Right cardiac atrium (tissue), 5 donors: ENCODE data around the gene EIF3F. TPM values are rescaled to one million over a fixed set of nuclear protein-coding genes. Genes with fewer than 3 reads are reported as not detected.

Source experiments
- ATAC-seq, 2 donors: fragments of 200-7000 bp; cut with Tn5 transposase; one replicate each; pipeline versions ENCODE4 v1.8.0 to v1.9.1; 2020; ENCODE audit warnings: moderate library complexity in 2 of 2, mild to moderate bottlenecking in 1 of 2
- DNase-seq, 3 donors: peaks; one replicate each; pipeline ENCODE4 v3.0.0-alpha.2; 2020
- H3K27ac ChIP-seq: one replicate; pipeline ENCODE4 v1.5.1; 2013; ENCODE audit warnings: mild to moderate bottlenecking, low read length, control low read depth, moderate library complexity
- H3K27me3 ChIP-seq: one replicate; pipeline ENCODE4 v1.6.1; 2013; ENCODE audit not compliant: control insufficient read depth, insufficient read depth
- H3K4me1 ChIP-seq: one replicate; pipeline ENCODE4 v1.6.1; 2013; ENCODE audit warnings: low read length; ENCODE audit not compliant: control insufficient read depth, insufficient read depth
- H3K4me3 ChIP-seq: one replicate; pipeline ENCODE4 v1.5.1; 2013; ENCODE audit warnings: low read length, control low read depth
- H3K9me3 ChIP-seq: one replicate; pipeline ENCODE4 v1.6.1; 2013; ENCODE audit warnings: low read length; ENCODE audit not compliant: control insufficient read depth
- WGBS: extraction: QIAGEN DNeasy Blood & Tissue Kit; methylation state at CpG from one replicate; pipeline ENCODE4 v1.1.7; 2013; 5-methylcytosine and 5-hydroxymethylcytosine counted together
- intact Hi-C, 4 donors: fragments of 100-400 bp; cut with DNase I; formaldehyde crosslinking; loops; one replicate each; pipeline versions ENCODE4 v1.11.0 to v1.14.0; 2022 to 2023
- polyA plus RNA-seq: library from polyadenylated mRNA; stranded (reverse); fragments of 200-250 nt; gene quantifications from one replicate; pipeline ENCODE4 v1.2.3, GENCODE V29; 2013
- total RNA-seq, 4 donors: library from RNA; stranded (reverse); fragmentation: NEBNext Ultra II Directional; extraction: Animal tissue kit (Norgen Biotek cat#: 25700); gene quantifications; one replicate each; pipeline ENCODE4 v1.2.1, GENCODE V29; 2021
- donor health status: healthy with polysubstance abuse.
- donor health status: DM: no; HTN: yes; CAD: no.
- donor health status: DM: no; HTN: no; CAD: no.
- donor health status: DM: no; HTN: yes; CAD: no; lungs with severe emphysema.
- donor health status: DM: yes; HTN: yes; CAD: no.

Gene EIF3F
- total and polyA plus RNA-seq, 5 donors = 152 to 179 (median 161) TPM

DNA sequence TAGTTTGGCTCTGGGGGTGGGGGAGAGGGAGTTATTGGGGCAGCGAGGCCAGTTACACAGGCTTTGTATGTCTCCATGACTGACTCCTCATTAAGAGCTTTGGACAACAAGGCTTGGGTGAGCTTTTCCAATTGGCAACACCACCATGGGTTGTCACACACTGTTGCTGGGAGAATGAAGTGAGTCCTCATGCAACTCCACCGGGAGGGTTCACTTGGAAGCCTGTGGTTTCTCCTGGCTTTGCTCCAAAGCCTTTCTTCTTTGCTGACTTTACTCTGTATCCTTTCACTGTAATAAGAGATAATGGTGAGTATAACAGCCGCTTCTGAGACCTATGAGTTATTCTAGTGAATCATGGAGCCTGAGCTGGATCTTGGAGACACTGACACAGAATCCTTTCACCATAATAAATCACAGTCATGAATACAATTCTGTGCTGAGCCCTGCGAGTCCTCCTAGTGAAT is 24.9 kb downstream of the EIF3F start:
- Histone ChIP-seq H3K27me3 (no peaks in the 10 kb centered on the region), H3K27ac (no peak overlapping the region), H3K4me1 (no peaks in the 10 kb centered on the region), H3K4me3 (no peak overlapping the region), H3K9me3 (no peaks in the 10 kb centered on the region)
- ATAC-seq (peak in 1 of 2 donors; percentile 22), DNase-seq (no peak)
- intact Hi-C loops = loop anchor here in 1 of 4 donors (5.0 kb wide), 1 partner anchor 80 kb away; no protein-coding TSS in a partner anchor
- WGBS = 42% methylated on average over 4 of the region's 4 CpGs

DNA sequence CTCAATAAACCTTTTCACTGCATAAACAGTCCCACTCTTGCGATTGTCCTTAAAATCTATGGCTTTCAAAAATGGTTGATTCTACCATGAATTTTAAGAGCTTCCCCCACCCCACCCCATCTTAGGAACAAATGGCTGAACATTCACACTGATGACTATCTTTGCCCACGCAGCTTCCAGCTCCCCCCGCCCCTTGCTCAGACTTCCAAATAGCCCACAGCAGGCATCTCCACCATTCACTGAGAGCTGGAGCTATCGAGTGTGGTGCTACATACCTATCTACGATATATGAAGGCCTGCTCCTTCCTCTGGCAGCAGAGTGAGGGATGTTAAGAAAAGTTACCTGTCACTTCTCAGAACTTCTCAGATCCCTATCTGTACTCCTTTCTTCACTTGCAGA is 26.7 kb downstream of the EIF3F start:
- 75% methylated on average over 5 of the region's 5 CpGs for WGBS
- DNase-seq = no peak
- no peak for ATAC-seq
- intact Hi-C loops = loop anchor here in 1 of 4 donors (5.0 kb wide), 1 partner anchor 78 kb away; no protein-coding TSS in a partner anchor
- Histone ChIP-seq H3K27ac (no peak overlapping the region), H3K9me3 (no peaks in the 10 kb centered on the region), H3K4me3 (no peak overlapping the region), H3K4me1 (no peaks in the 10 kb centered on the region), H3K27me3 (no peaks in the 10 kb centered on the region)

DNA sequence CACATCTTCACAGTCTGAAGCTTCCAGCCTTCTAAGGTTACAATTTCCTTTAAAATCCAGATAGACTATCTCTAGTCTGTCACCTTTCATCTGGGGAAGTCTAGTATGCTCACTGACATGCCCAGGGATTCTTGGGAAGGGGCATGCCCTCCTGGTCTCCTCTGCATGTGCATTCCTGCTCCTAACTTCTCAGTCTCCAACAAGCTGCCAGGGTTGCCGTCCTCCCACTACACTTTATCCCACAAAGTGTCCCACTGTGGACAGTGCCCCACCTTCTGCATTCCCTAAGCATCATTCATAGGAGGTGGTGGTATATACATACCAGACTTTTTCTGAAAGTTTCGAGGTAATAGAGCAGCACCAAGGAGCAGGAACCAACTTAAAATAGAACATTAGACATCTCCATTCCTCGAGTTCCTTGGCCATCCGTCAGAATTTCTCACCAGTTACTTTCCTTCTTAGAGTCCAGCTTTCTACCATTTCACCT is 28.7 kb downstream of the EIF3F start:
- no peak for DNase-seq
- Histone ChIP-seq H3K4me3 (no peak overlapping the region), H3K9me3 (no peaks in the 10 kb centered on the region), H3K27ac (no peak overlapping the region), H3K27me3 (no peaks in the 10 kb centered on the region), H3K4me1 (peaks cover 3% of the 10 kb centered on the region)
- ATAC-seq = no peak
- intact Hi-C loops = loop anchor here in 1 of 4 donors (5.0 kb wide), 1 partner anchor 67 kb away; the partner anchor contains the start of gene TUB
- 42% methylated on average over 4 of the region's 4 CpGs for WGBS

DNA sequence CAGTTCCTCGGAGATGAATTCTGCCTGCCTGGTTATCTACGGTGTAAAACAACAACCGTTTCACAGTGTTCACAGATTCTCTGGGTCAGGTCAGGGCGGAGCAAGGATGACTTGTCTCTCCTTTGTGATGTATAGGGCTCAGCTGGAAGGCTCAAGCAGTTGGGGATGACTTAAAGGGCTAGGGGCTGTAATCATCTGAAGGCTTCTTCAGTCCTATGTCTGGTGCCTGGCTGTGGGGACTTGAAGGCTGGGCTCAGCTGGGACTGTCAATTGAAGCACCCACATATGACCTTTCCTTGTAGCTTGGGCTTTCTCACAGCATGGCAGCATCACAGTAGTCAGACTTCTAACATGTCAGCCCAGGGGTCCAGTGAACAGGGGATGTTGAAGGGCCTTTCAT is 29.3 kb downstream of the EIF3F start:
- Histone ChIP-seq H3K27me3 (no peaks in the 10 kb centered on the region), H3K4me1 (peaks cover 3% of the 10 kb centered on the region)
- intact Hi-C loops = loop anchor here in 1 of 4 donors (5.0 kb wide), 1 partner anchor 66 kb away; the partner anchor contains the start of gene TUB

DNA sequence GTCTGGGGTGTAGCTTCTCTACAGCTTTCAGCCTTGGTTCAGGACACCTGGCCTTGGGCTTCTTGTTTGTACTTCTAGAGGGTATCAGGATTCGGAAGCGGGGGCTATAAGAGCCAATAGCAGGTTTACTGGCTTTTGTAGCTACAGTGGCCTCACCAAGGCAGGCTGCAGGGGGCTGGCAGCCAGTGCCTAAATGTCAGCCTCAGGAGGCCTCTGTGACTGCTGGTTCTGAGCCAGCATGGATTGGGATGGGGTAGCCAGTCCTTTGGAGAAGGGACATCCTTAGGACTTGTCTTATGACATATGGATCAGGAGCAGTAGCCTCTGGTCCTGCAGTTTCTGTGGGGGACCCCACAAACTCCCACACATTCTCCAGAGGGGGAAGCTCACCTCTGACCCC is 29.9 kb downstream of the EIF3F start:
- H3K27me3 ChIP-seq = no peaks in the 10 kb centered on the region
- no peak overlapping the region for H3K4me3 ChIP-seq
- WGBS = 90% methylated on average over 2 of the region's 2 CpGs
- no peak overlapping the region for H3K27ac ChIP-seq
- DNase-seq (no peak), ATAC-seq (no peak)
- no peaks in the 10 kb centered on the region for H3K9me3 ChIP-seq
- peaks cover 3% of the 10 kb centered on the region for H3K4me1 ChIP-seq
- intact Hi-C loops = loop anchor here in 1 of 4 donors (5.0 kb wide), 1 partner anchor 65 kb away; the partner anchor contains the start of gene TUB

More for the DNA sequence above, 29.3 kb downstream of the EIF3F start:
- 28% methylated on average over 4 of the region's 4 CpGs for WGBS
- Histone ChIP-seq H3K4me3 (no peak overlapping the region), H3K9me3 (no peaks in the 10 kb centered on the region), H3K27ac (no peak overlapping the region)
- no peak for ATAC-seq
- no peak for DNase-seq

DNA sequence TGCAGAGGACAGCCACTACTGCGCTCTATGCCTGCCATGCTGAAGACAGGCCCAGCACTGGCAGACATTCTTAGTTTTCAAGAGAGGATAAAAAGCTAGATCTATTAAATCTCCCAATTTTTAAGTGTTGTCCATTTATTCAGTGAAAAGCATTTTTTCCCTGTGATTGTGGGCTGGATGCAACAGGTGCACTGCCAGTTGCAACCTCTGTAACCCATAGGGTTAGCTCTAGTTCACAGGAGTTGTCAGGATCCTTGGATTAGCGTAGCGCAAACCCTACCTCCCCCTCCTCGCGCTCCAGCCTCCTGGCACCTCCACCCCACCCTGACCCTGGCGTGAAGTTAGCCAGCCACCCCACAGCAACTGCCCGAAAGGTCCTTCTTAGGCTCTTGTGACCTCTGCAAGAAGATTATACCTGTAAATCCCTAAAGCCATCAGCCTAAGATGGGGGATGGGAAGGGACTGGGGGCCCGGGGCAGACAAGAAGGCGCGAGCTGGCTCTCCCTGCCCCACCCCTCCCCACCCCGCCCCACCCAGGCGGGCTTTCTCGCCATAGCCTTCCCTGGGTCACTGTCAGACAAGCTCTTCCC is 30.9 kb downstream of the EIF3F start:
- intact Hi-C loops = loop anchor here in 1 of 4 donors (5.0 kb wide), 1 partner anchor 64 kb away; the partner anchor contains the start of gene TUB
- H3K9me3 ChIP-seq = no peaks in the 10 kb centered on the region
- DNase-seq = peak in 1 of 3 donors; percentile 43
- 41% methylated on average over 13 of the region's 13 CpGs for WGBS
- H3K4me3 ChIP-seq = peak overlapping the region; percentile 71
- no peak overlapping the region for H3K27ac ChIP-seq
- H3K4me1 ChIP-seq = peaks cover 3% of the 10 kb centered on the region
- peak; percentile 10 to 24 for ATAC-seq
- no peaks in the 10 kb centered on the region for H3K27me3 ChIP-seq

DNA sequence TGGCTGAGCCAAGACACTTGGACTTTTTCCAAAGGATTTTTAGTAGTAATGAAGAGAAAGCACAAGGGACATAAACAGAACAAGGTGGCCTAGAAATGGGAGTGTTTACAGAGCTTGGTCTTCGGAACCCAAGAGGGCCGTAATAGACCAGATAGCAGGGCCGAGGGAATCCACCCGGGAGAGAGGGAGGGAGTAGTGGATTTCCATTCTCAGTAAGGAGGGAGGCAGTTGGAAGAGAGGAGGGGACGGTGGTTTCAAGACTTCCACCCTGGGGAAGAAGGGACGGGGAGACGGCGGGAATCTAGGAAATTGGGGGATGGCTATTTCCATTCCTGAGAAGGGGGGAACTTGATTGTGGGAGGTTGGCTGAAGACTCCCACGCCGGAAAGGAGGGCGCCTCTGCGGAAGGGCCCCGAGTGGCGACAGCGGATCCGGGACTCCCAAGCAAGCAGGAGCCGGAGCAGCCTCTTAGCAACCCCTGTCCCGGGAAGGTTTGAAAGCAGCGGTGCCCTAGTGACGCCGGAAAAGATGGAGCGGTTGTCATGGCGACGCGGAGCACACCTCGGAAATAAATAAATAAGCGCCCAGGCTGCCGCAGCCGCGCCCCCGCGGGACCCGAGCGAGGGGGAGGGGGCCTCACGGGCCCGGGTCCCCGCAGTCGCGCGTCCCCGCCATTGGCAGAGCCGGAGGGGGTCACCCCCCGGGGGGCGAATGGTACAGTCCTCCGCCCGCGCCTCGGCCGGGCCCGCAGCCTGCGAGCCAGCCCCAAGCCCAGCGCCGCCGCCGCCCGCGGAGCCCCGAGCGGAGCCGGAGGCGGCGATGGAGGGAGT is 31.6 kb downstream of the EIF3F start:
- intact Hi-C loops = loop anchor here in 1 of 4 donors (5.0 kb wide), 1 partner anchor 64 kb away; the partner anchor contains the start of gene TUB
- Histone ChIP-seq H3K4me3 (peak overlapping the region; percentile 71), H3K9me3 (no peaks in the 10 kb centered on the region), H3K27ac (peak overlapping the region; percentile 62), H3K27me3 (no peaks in the 10 kb centered on the region), H3K4me1 (peaks cover 3% of the 10 kb centered on the region)
- ATAC-seq = peak; percentile 83 to 87
- peak; percentile 83 to 93 (median 88) for DNase-seq
- under 1% methylated on average over 62 of the region's 62 CpGs for WGBS

DNA sequence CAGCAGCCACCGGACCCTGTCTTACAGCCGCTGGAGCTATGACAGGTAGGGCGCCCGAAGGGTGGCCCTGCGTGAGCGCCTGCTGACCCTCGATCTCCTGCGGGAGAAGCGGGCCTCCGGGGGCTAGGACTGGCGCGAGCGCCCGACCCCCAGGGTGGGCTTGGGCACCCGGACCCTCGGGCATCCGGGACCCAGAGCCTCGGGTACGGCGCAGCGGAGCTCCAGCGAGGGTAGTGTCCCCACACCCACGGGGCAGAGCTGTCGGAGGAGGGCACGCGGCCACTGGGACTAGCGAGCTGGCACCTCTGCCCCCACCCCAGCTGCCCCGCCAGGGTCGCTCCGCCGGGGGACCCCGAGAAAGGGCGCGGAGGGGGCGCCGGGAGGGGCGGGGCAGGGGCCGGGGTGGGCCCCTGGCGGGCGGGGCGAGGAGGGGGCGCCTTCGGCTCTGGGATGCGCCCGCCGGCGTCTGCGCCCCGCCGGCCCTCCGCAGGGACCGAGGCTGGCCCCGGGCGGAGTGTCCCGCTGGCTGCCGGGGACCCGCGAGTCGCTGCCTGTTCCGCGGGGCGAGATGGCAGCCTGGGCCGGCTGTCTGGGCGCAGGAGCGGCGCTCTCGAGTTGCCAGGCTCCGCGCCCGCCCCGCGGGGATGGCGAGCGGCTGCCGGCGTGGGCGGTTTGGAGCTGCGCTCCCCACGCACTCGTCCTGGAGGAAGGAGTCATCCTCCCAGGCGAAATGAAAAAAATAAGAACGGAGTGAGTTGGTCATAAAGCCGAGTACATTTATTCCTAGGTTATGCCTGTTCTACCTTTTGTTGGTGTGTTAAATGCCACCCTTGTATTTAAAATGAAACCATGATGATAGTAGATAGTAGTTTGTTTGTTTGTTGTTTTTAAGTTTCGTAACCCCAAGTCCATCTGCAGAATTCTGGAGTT is 32.4 kb downstream of the EIF3F start:
- H3K27ac ChIP-seq = peak overlapping the region; percentile 62

DNA sequence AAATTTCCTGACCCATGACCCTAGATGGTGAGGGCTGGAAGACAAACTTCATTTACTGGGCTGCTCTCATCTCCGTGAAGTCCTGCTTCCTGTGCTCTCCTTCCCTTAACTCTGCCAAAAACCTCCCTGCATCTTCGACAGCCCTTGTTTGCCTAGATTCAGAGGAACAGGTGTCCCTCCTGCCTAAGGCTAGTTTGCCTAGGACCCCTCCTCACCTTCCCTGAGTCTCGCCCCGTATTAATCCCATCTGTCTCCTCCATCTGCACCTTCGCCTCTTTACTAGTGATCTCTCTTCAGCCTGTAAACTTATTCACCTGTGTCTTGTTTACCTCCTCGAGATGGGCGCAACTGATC is 33.1 kb downstream of the EIF3F start:
- Histone ChIP-seq H3K27me3 (no peaks in the 10 kb centered on the region), H3K4me3 (peak overlapping the region; percentile 71)

More for the DNA sequence above, 32.4 kb downstream of the EIF3F start:
- ATAC-seq = peak; percentile 44 to 47
- no peaks in the 10 kb centered on the region for H3K27me3 ChIP-seq
- peak in 2 of 3 donors; percentile 64 to 75 for DNase-seq
- peaks cover 3% of the 10 kb centered on the region for H3K4me1 ChIP-seq
- WGBS = under 1% methylated on average over 84 of the region's 84 CpGs
- intact Hi-C loops = loop anchor here in 1 of 4 donors (5.0 kb wide), 1 partner anchor 63 kb away; the partner anchor contains the start of gene TUB
- no peaks in the 10 kb centered on the region for H3K9me3 ChIP-seq
- peak overlapping the region; percentile 71 for H3K4me3 ChIP-seq

DNA sequence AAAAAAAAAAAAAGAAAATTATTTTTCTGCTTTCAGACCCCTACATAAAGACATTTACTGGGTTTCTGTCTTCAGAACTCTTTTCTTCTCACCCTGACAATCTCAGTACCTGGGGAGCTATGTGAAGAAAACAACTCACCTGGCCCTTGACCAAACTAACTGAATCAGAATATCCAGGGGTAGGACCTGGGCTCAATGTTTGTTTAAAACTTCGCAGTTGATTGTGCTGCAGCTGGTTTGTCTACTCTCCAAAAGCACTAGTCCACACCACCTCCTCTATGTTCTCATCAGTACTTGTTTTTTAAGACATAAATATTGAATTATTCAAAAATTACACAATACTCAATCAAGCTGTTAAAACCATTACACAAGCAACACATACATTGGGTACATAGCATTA is 34.8 kb downstream of the EIF3F start:
- H3K27me3 ChIP-seq = no peaks in the 10 kb centered on the region
- H3K9me3 ChIP-seq = no peaks in the 10 kb centered on the region
- 94% methylated on average over 1 of the region's 1 CpG for WGBS
- no peak overlapping the region for H3K27ac ChIP-seq
- no peak overlapping the region for H3K4me3 ChIP-seq
- no peak for ATAC-seq
- no peak for DNase-seq
- intact Hi-C loops = no loop called here
- H3K4me1 ChIP-seq = peaks cover 3% of the 10 kb centered on the region

More for the DNA sequence above, 33.1 kb downstream of the EIF3F start:
- H3K4me1 ChIP-seq = peaks cover 3% of the 10 kb centered on the region
- 64% methylated on average over 7 of the region's 7 CpGs for WGBS
- no peaks in the 10 kb centered on the region for H3K9me3 ChIP-seq
- DNase-seq (no peak), ATAC-seq (no peak)
- H3K27ac ChIP-seq = no peak overlapping the region
- intact Hi-C loops = no loop called here
